Esophagus (tissue), 2 donors: ENCODE results near the gene PLVAP. TPM values are rescaled to one million over a fixed set of nuclear protein-coding genes. Genes with fewer than 3 reads are reported as not detected.

Experiments
- H3K27ac ChIP-seq, 2 donors: one replicate each; pipeline ENCODE4 v1.5.1; 2013; ENCODE audit warnings: low read depth in 2 of 2, mild to moderate bottlenecking in 2 of 2, inconsistent platforms in 1 of 2, low read length in 1 of 2, moderate library complexity in 1 of 2
- H3K27me3 ChIP-seq, 2 donors: one replicate each; pipeline ENCODE4 v1.6.1; 2013; ENCODE audit warnings: low read length in 2 of 2, control low read depth in 1 of 2, mild to moderate bottlenecking in 1 of 2; ENCODE audit not compliant: insufficient read depth in 2 of 2, control insufficient read depth in 1 of 2
- H3K36me3 ChIP-seq, 2 donors: one replicate each; pipeline ENCODE4 v1.6.1; 2013; ENCODE audit warnings: low read length in 1 of 2; ENCODE audit not compliant: control insufficient read depth in 2 of 2, insufficient read depth in 2 of 2
- H3K4me1 ChIP-seq, 2 donors: one replicate each; pipeline ENCODE4 v1.6.1; 2013; ENCODE audit warnings: low read length in 1 of 2; ENCODE audit not compliant: control insufficient read depth in 2 of 2, insufficient read depth in 2 of 2
- H3K4me3 ChIP-seq, 2 donors: one replicate each; pipeline ENCODE4 v1.5.1; 2013; ENCODE audit warnings: low read length in 2 of 2, mild to moderate bottlenecking in 2 of 2, low read depth in 1 of 2, moderate library complexity in 1 of 2
- H3K9me3 ChIP-seq, 2 donors: one replicate each; pipeline ENCODE4 v1.6.1; 2013; ENCODE audit warnings: mild to moderate bottlenecking in 2 of 2, low read depth in 1 of 2, low read length in 1 of 2, moderate library complexity in 1 of 2; ENCODE audit not compliant: control insufficient read depth in 2 of 2, insufficient read depth in 1 of 2
- WGBS, 2 donors: extraction: QIAGEN DNeasy Blood & Tissue Kit; methylation state at CpG; one replicate each; pipeline ENCODE4 v1.1.7; 2013; 5-methylcytosine and 5-hydroxymethylcytosine counted together
- polyA plus RNA-seq, 2 donors: library from polyadenylated mRNA; stranded (reverse); fragments of 200-250 nt; gene quantifications; one replicate each; pipeline ENCODE4 v1.2.3, GENCODE V29; 2013
- donor health status: healthy with polysubstance abuse.
- donor health status: Bipolar disorder and iron deficiency.

The PLVAP gene
- polyA plus RNA-seq, 2 donors = 29.5 to 30.7 TPM

DNA sequence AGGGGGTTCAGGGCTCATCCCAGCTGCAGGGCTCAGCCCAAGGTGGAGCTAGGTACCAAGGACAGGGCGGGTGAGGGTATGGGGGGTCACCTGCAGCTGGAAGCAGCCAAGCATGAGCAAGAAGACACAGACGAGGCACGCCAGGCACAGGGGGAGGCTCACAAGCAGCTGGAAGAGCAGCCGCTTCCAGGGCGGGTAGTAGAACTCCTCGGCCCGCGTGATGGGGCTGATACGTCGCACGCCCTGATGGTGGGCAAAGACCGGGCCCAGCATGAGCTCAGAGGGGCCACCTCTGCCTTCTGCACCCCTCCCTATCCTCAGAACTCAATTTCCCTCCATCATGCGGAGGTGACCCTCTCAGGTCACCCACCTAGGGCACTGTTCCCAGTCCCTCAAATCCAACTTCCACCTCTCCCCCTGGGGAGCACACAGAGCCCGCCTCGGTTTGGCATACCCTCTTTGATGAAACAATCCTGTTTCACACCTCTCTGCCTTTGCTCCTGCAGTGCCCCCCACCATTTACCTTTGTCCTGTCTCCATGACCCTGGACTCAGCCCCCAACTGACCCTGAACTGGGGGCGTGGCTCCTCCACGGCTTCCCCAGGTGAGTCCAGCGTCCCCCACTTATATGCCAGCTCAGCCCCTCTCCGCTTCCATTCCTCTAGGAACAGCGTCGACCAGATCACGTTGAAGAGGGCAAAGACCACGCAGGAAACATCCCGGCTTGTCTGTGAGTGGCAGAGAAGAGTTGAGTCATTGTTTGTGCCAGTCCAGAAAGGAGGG, 46.7 kb downstream of the PLVAP start:
- Histone ChIP-seq H3K9me3 (peaks cover 0 to 12% of the 10 kb centered on the region in 2 donors), H3K4me1 (peaks cover 10 to 27% of the 10 kb centered on the region in 2 donors), H3K4me3 (no peak overlapping the region), H3K27me3 (peaks cover 0 to 4% of the 10 kb centered on the region in 2 donors), H3K27ac (no peak overlapping the region), H3K36me3 (peaks cover 0 to 21% of the 10 kb centered on the region in 2 donors)
- 84 to 91% methylated on average over 21 to 24 of the region's 24 CpGs for WGBS, 2 donors

DNA sequence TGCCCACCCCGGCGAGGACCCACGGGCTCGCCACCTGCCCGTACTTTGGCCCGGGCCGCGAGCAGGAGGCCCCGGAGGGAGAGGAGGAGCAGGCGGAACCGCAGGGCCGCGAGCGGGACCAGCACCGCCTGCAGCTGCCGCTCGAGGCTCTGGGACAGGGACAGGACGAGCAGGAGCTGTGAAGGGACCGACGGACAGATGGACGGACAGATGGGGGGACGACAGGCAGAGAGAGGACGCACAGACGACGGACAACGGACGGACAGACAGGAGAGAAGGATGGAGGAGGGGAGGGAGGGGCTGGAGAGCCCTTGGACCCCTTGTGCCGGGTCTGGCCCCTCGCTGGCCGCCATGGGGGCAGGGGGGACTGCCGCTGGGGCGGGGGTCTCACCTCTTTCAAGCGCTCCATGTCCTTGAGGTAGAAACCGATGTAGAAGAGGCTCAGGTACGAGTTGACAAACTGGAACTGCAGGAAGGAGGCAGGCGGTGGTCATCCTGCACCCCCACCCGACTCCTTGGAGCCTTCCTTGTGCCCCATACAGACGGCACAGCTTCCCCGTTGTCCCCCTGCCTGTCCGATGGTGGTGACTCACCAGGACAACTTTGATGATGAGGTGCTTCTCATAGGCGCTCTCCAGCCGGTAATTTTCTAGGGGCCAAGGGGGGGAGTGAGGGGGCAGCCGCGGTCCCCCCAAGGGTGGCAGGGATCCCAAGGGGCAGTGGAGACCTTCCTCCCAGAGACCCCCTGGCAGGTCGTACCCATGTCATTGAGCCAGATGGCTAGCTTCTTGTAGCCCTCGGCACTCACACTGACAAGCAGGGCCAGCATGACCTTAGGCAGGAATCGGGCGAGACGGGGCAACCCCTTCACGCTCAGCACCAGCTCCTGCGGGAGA, 47.5 kb downstream of the PLVAP start:
- Histone ChIP-seq H3K27ac (no peak overlapping the region), H3K4me3 (peak overlapping the region; percentile 0 to 31), H3K4me1 (peaks cover 10 to 25% of the 10 kb centered on the region in 2 donors), H3K27me3 (peaks cover 0 to 4% of the 10 kb centered on the region in 2 donors), H3K9me3 (peaks cover 0 to 12% of the 10 kb centered on the region in 2 donors), H3K36me3 (peaks cover 0 to 28% of the 10 kb centered on the region in 2 donors)
- 51% methylated on average over 45 to 51 of the region's 51 CpGs for WGBS, 2 donors

DNA sequence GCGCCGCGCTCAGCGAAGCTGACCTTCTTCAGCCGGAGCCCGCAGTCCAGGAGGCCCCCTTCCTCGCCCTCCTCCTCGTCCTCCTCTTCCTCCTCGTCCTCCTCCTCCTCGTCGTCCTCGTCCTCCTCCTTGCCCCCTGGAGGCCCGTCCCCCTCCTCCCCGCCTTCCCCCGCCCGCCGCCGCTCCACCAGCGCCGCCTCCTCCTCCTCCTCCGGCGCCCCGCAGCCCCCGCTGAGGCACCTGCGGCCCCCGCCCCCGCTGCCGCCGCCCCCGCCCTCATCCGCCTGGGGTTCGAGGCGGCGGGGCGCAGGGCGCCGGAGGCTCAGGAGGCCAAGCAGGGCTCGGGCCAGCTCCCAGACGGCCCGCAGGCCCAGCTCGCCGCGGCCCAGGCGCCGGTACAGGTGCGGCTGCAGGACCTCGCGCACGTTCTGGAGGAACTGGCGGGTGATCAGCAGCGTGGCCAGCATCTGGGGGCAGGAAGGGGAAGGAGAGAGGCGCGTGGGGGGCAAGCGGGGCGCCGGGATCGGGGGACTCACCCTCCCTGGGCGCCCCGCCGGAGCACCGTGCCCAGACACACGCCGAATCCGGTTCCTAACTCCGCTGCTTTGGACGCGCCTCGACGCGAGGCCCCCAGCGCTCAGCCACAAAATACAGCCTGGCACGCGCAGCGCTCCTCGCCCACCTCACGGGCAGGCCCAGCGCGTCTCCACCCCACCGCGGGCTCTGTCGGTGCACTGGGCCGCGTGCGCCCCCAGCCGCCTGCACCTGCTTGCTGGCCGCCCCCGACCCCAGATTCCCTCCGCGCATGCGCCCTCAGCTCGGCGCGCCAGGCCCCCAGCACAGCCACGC, 48.4 kb downstream of the PLVAP start:
- peaks cover 0 to 12% of the 10 kb centered on the region in 2 donors for H3K9me3 ChIP-seq
- peaks cover 8 to 19% of the 10 kb centered on the region in 2 donors for H3K4me1 ChIP-seq
- peaks cover 0 to 4% of the 10 kb centered on the region in 2 donors for H3K27me3 ChIP-seq
- peak overlapping the region; percentile 32 to 39 for H3K4me3 ChIP-seq
- 8 to 11% methylated on average over 68 to 94 of the region's 94 CpGs for WGBS, 2 donors
- H3K36me3 ChIP-seq = peaks cover 0 to 28% of the 10 kb centered on the region in 2 donors
- H3K27ac ChIP-seq = peak overlapping the region; percentile 64 to 76

DNA sequence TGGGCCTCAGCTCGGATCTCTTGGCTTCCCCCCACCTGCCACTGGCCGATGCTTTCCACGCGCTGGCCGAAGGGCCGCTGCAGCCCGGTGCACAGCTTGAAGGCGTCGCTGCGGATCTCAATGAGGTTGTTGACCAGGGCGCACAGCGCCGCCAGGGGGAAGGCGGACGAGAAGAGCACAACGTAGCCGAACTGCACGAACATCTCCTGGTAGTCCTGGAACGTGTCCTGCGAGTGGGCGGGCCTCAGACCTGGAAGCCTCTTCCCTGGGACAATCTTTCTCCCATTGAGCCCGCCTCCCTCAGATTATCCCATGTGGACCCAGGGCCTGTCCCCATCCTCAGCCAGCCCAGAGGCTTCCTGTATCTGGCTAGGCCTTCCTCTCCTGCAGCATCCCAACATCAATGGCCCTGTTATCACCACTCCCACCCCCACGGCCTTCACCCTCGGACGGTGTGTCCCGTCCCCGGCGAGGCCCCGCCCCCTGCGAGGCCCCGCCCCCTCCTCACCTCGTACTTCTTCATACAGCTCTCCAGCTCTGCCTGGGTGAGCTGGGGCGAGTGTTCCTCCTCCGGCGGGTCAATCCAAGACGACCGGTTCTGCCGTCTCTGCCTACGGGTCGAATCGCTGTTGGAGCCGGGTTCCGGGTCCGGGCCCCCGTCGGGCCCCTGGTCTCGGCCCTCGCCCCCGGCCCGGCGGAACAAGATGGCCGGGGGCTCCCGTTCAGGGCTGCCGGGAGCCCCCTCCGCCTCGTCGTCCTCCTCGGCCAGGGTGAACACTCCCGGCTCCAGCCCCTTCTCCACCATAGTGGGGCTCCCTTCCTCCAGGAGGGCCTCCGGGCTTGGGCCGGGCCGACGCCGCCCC, 49.3 kb downstream of the PLVAP start:
- peaks cover 0 to 22% of the 10 kb centered on the region in 2 donors for H3K36me3 ChIP-seq
- peak overlapping the region; percentile 32 to 39 for H3K4me3 ChIP-seq
- peaks cover 0 to 4% of the 10 kb centered on the region in 2 donors for H3K27me3 ChIP-seq
- peaks cover 0 to 9% of the 10 kb centered on the region in 2 donors for H3K9me3 ChIP-seq
- peak overlapping the region; percentile 64 to 76 for H3K27ac ChIP-seq
- WGBS, 2 donors = 23 to 28% methylated on average over 57 to 64 of the region's 64 CpGs
- peaks cover 5 to 14% of the 10 kb centered on the region in 2 donors for H3K4me1 ChIP-seq

DNA sequence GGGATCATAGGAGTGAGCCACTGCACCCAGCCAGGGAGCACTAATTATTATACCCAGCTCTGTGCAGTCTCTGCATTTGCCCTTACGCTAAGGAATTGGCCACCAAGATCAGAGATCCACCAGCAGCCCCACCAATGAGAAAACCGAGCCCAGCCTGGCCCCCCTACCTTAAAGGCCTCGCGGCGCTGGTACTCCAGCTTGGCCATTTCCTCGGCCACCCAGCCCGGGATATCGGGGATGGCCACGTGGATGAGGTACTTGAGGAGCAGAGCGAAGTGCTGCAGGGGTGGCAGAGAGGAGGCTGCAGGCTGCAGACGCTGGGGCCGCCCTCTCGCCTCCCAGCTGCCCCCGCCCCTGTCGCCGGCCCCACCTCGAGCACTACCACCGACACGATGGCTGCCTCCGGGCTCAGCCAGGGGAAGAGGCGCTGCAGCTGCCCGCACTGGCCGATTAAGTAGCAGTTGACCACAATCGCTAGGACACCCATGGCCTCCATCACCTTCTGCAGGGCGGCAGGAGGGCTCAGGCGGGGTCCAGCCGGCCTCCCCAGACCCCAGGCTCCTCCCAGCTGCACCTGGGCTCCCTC, 50.0 kb downstream of the PLVAP start:
- 87 to 91% methylated on average over 27 of the region's 27 CpGs for WGBS, 2 donors
- Histone ChIP-seq H3K4me3 (no peak overlapping the region), H3K27me3 (peaks cover 0 to 4% of the 10 kb centered on the region in 2 donors), H3K9me3 (peaks cover 0 to 4% of the 10 kb centered on the region in 2 donors), H3K4me1 (peaks cover 5 to 11% of the 10 kb centered on the region in 2 donors), H3K36me3 (peaks cover 0 to 17% of the 10 kb centered on the region in 2 donors), H3K27ac (no peak overlapping the region)

DNA sequence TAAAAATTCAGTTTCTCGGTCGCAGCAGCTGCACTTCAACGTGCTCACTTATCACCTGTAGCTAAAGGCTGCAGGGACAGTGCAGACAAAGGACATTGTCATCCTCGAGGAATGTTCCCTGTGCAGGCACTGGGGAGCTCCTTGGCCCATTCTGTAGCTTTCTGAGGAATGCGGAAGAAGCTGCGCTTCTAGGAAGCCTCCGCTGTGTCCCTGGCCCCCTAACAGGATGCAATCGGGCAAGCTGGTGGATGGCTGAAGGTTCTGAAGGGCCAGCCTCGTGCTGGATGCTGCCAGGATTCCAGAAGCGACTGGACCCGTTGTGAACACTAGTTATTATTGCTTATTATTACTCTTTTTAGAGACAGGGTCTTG, 50.6 kb downstream of the PLVAP start:
- 76 to 82% methylated on average over 11 of the region's 11 CpGs for WGBS, 2 donors
- peaks cover 0 to 4% of the 10 kb centered on the region in 2 donors for H3K9me3 ChIP-seq
- H3K27ac ChIP-seq = peak overlapping the region in 1 of 2 donors; percentile 21
- H3K4me3 ChIP-seq = no peak overlapping the region
- H3K4me1 ChIP-seq = peaks cover 5 to 11% of the 10 kb centered on the region in 2 donors
- H3K27me3 ChIP-seq = peaks cover 0 to 4% of the 10 kb centered on the region in 2 donors
- H3K36me3 ChIP-seq = peaks cover 0 to 20% of the 10 kb centered on the region in 2 donors

DNA sequence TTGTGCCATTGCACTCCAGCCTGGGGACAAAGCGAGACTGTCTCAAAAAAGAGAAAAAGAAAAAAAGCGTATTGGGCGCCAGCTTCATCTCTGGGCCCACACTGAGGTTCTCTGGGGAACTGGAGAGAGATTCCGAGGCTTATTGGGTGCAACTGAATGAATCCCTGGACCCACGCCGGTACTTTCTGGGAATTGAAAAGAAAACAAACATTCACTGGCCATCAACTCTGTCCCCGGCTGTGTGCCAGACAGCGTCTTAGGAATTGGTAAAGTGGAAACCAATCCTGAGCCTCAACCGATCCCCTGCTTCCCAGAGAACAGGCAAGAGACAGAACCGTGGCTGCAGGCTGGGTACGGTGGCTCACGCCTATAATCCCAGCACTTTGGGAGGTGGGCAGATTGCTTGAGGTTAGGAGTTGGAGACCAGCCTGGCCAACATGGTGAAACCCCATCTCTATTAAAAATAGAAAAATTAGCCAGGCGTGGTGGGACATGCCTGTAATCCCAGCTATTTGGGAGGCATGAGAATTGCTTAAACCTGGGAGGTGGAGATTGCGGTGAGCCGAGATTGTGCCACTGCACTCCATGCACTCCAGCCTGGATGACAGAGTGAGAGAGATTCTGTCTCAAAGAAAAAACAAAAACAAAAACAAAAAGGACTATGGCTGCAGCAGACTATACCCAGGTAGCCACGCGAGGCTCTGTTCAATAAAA, 51.1 kb downstream of the PLVAP start:
- H3K4me3 ChIP-seq = no peak overlapping the region
- WGBS, 2 donors = 69 to 74% methylated on average over 17 of the region's 17 CpGs
- peaks cover 0 to 4% of the 10 kb centered on the region in 2 donors for H3K27me3 ChIP-seq
- H3K27ac ChIP-seq = peak overlapping the region in 1 of 2 donors; percentile 21
- H3K4me1 ChIP-seq = peaks cover 5 to 11% of the 10 kb centered on the region in 2 donors
- peaks cover 0 to 4% of the 10 kb centered on the region in 2 donors for H3K9me3 ChIP-seq
- H3K36me3 ChIP-seq = peaks cover 0 to 22% of the 10 kb centered on the region in 2 donors

DNA sequence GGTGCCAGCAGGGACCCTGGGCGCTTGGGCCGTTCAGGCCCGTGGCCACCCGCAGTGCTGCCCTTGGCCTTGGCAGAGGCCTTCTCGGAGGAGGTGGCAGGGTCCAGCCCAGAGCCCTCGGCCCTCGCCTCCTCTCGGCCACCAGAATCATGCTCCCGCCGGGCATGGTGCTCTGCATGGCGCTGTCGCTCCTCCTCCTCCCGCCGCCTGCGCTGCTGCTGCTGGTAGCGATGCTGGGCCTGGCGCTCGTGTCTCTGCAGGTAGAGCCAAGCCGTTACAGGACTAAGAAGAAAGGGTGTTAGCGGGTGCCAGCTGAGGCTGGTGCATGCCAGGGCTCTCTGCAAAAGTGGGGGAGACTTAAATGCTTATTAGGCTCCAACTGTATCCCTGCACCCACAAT, 52.0 kb downstream of the PLVAP start:
- Histone ChIP-seq H3K36me3 (peaks cover 4 to 25% of the 10 kb centered on the region in 2 donors), H3K9me3 (peaks cover 0 to 2% of the 10 kb centered on the region in 2 donors), H3K27ac (no peak overlapping the region), H3K4me3 (no peak overlapping the region), H3K27me3 (peaks cover 0 to 4% of the 10 kb centered on the region in 2 donors), H3K4me1 (peaks cover 5 to 10% of the 10 kb centered on the region in 2 donors)
- WGBS, 2 donors = 93 to 94% methylated on average over 13 to 20 of the region's 20 CpGs
